Inflammatory macrophage (primary cell): ENCODE measurements around the gene CHD2.
A peak's percentile ranks its signal among the peaks of the same experiment; 100 is the strongest.

Experiments used
- DNase-seq, 2 donors: peaks; one replicate each; pipeline ENCODE4 v3.0.0-alpha.2; 2020 to 2022

CHD2 gene

DNA sequence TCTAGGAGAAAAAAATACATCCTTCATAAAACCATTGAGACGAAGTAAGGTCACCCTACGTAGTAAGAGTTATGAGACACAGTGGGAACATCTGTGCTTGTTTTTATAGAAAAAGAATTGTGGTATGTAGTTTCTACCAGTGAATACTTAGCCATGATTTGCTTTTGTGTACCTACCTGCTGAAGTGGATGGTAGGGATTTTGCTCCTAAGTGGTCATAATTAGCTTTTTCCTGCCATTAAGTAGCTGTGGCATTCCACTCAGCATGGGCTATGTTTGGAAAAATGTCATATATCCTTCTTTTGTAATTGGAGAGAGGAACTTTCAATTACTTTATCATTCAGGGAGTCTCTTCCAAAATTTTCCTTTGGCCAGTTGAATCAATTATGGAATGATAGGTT, 63.7 kb downstream of the CHD2 start:
- no peak for DNase-seq

DNA sequence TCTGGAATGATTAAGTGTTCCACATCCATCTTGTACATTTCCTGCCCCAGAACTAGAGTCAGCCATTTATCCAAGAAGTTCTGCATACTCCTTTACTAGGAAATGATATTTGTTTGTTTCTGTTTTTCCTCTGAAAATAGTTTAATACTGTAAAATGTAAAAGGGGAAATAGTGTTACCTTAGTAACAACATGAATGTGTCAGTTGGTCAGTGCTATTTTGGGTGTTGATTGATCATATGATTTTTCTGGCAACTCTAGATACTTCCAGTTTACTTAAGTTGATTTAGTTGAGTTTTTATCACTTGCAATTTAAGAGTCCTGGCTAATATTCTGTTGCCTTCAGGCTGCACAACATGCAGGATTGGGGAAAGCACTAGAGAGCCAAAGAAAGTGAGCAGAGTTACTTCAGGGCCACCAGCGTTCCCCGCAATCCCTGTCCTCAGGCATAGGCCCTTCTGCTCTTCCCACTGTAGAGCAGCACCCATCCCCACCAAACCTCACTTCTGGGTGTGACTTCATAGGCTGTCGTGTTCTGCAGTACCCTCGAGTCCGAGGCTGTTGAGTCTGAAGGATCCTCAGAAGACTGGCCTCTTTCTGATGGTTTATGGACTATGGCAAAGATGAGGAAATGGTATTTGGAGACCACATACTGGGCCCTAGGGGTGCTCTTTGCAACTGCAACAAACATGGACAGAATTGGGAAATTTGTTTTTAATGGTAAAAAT, 69.0 kb downstream of the CHD2 start:
- DNase-seq: peak; percentile 46 to 68

DNA sequence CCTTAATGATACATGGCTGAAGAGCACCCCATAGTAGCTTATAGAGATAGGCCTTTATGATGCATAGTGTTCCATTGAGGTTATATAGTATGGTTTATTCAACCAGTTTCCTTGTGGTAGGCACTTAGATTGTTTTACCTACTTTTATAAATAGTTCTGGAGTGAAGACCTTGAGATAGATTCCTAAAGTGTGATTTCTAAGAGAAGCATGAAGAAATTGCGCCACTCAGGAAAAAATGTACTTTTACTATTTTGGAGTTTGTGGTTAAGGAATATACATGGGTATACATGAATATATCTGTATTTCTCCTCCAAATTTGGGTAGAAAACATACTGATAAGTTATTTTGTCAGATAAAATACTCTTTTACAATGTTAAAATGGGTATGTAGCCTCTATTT, 70.5 kb downstream of the CHD2 start:
- DNase-seq: no peak

DNA sequence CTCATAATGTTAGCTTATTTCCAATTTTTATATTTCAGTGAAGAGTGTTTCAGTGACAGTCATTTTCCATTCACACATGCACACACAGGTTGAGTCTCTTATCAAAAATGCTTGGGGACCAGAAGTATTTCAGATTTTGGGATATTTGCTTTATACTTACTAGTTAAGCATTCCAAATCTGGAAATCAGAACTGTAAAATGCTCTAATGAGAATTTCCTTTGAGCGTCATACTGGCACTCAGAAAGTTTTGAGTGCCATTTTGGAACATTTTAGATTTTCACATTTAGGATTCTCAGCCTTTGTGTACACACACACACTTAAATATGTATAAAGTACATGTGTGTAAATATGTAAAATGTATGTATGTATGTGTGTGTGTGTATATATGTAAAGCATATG, 71.0 kb downstream of the CHD2 start:
- DNase-seq: no peak

GRCh38 chr15:92971713-92972112, 71.6 kb downstream of the CHD2 start:
- no peak for DNase-seq

DNA sequence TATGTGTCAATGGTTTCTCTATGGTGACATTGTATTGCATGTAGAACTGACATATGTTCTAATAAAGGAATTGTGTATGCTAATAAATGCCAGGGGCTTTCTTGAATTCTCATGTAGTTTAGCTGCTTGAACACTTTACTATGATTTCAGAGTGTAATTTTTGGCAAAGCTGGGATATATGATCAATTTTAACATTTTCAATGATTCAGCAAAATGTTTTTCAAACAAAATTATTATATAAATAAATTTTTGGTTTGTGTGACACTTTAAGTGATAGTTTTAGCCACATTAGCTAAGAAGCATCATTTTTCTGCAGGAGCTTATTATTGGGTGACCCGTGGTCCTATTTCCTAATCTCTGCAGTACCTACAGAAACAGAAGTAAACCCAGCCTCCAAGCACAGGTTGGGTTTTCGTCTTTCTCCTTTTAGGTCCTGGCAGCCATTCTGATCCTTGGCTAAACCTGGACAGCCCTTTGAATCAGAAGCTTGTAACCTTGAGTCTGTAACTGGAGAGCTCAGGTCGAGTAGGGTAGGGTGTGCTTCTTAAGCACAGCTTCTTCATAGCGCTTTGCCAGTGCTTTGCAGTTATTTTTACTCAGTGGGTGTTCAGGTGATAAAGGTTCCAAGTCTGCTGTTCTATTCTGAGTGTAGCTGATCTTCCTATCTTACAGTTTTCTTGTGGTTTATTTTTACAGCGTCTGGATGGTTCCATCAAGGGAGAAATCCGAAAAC, 74.2 kb downstream of the CHD2 start:
- DNase-seq: no peak

DNA sequence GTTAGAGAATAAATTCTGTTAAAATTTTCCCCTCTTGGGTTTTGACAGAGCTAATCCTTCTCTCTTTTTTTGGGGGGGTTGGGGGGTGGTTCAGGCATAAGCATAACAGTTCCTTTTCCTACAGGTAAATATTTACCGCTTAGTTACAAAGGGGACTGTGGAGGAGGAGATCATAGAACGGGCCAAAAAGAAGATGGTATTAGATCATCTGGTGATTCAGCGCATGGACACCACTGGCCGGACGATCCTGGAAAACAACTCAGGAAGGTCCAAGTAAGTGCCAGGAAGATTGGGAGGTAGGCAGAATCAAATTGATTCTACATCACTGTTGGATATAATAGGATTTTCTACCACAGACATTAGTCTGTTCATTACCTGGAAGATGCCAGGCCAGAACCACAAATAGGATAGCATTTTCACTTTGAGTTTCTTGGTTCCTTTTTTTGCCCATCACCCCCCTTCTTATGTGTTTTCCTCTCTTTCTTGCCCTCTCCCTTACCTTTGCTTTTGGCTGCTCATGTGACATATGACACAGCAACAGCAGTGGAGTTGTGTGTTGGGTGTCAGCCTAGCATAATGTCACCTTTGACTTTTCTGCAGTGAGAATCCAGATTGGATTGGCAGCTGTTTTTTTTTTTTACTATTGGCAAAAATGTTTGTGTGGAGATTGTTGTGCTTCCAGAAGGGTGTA, 79.0 kb downstream of the CHD2 start:
- DNase-seq: no peak

GRCh38 chr15:92981333-92981732, 81.2 kb downstream of the CHD2 start:
- no peak for DNase-seq

GRCh38 chr15:92984161-92984560, 84.0 kb downstream of the CHD2 start:
- no peak for DNase-seq

DNA sequence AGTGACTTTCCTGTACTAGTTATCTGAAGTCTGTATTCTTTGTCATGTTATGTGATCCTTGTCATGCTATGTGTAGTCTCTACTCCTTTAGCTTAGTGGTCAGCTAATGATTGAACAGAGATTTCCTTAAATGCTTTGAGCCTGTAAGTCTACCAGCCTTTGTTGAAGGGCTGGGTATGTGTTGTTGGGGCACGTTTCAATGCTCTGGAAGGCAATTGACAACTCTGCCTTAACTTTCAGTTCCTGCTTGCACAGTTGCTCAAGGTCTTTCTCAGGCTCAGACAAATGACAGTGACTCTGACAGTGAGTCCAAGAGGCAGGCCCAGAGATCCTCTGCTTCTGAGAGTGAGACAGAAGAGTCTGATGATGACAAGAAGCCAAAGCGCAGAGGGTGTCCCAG, 89.3 kb downstream of the CHD2 start:
- DNase-seq: peak; percentile 14 to 38

DNA sequence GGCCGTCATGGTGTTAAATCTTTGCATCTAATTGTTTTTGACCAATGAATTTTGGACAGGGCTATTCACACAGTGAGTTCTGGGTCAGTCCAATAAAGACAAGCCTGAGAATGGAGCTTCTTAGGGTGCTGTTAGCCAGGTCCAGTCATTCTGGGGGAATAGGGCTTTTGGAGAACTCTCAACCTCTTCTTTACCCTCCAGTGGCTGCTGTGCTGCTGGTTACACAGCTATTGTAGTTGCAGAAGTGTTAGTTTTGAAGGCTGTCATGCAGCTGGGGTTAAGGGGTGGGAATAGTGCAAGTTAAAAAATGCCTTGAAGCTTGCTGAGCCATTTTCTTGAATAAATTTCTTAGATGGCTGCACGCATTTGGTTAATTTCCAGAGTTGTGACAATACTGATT, 89.9 kb downstream of the CHD2 start:
- no peak for DNase-seq

GRCh38 chr15:92992720-92993119, 92.6 kb downstream of the CHD2 start:
- no peak for DNase-seq

DNA sequence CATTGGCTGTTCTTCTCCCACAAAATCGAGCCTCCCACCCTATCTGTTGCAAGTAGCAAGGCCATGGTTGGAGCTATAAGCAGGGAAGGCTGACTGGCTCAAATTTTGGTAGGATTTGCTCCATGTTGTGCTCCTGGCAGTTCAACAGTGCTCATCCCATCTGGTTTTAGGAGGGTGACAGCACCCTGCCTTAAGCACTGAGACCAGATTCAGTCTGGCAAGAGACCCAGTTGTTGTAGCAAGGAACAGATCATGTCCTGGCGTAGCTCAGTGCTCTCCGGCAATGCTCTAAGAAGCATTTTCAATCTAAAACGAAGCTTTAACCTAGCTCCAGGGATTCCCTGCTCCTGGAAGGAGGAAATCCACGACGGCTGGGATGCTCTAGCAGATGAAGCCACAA, 97.7 kb downstream of the CHD2 start:
- DNase-seq: no peak

DNA sequence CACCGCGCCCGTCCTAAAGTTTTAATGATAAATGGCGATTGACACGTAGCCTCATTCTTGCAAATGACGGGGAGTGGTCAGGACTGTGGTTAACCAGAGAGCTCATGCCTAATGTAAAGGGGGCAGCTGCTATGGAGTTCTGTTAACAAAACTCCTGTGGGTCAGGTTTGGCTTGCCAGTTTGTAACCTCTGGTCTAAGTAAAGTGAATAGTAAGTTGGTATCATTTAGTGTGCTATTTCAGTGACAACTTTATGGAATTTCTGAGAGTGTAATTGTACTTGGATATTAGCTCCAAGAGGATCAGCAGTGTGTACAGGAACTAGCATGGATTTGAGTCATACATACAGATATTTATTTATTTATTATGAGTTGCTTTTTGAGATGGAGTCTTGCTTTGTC, 101.0 kb downstream of the CHD2 start:
- no peak for DNase-seq

- DNase-seq: no peak
Measured at GRCh38 chr15:93001881-93002280, 101.8 kb downstream of the CHD2 start.

GRCh38 chr15:93005133-93005532, 105.0 kb downstream of the CHD2 start:
- DNase-seq: no peak

GRCh38 chr15:93007994-93008393, 107.9 kb downstream of the CHD2 start:
- no peak for DNase-seq

DNA sequence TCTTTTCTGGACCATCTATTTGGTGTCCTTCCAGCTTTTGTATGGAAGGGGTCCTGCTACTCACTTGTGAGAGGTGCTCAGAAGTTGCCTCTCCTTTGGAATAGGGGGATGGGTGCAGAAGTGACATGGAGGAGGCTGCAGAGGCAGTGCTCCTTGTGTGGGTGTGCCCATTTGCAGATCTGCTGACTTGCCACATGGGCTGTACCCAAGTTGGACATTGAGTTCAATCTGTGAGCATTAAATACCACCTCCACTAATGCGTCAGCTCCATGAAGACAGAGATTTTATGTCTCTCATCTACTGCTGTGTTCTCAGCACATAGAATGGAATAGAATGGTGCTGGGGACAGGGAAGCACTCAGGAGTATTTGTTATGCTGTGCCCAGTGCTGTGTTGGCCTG, 112.7 kb downstream of the CHD2 start:
- DNase-seq: peak in 1 of 2 donors; percentile 28

GRCh38 chr15:93017526-93017925, 117.4 kb downstream of the CHD2 start:
- DNase-seq: peak in 1 of 2 donors; percentile 74

DNA sequence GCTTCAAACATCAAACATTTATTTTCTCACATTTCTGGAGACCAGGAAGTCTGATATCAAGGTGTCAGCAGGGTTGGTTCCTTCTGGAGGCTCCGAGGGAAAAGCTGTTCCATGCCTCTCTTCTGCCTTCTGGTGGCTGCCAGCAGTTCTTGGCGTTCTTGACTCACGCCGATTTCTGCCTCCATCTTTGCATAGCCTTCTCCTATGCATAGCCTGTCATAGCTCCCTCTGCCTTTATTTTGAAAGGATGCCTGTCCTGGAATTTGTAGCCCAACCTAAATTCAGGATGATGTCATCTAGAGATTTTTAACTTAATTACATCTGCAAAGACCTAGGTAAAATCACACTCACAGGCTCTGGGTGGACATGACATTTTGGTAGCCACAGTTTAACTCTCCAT, 118.5 kb downstream of the CHD2 start:
- no peak for DNase-seq

- no peak for DNase-seq
Measured at GRCh38 chr15:93019090-93019489, 119.0 kb downstream of the CHD2 start.

DNA sequence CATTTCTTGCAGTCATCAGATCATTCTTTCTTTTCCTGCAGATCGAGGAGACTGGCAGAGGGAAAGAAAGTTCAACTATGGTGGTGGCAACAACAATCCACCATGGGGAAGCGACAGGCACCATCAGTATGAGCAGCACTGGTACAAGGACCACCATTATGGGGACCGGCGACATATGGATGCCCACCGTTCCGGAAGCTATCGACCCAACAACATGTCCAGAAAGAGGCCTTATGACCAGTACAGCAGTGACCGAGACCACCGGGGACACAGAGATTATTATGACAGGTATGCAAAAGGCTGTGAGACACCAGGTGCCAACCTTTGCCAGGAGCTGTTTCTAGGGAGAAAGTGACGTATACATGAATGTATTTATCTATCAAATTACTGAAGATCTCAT, 119.8 kb downstream of the CHD2 start:
- no peak for DNase-seq

- no peak for DNase-seq
Measured at GRCh38 chr15:93020976-93021772, 121.0 kb downstream of the CHD2 start.
